Neural progenitor cell (in vitro differentiated cells): ENCODE data around the gene CDK5RAP2. TPM values are rescaled to one million over a fixed set of nuclear protein-coding genes. Genes with fewer than 3 reads are reported as not detected.

ENCODE experiments used
- DNase-seq: peaks from one replicate; pipeline ENCODE4 v3.0.0-alpha.2; 2016; ENCODE audit warnings: low spot score
- H2AFZ ChIP-seq: fragments of 200-600 bp; sonication (generic); replicated peaks from 2 replicates; pipeline ENCODE4 v1.6.1; 2016; ENCODE audit warnings: antibody characterized with exemption
- H3F3A ChIP-seq: fragments of 200-600 bp; sonication (generic); 2 replicates; pipeline ENCODE4 v1.6.1; 2016; ENCODE audit warnings: antibody characterized with exemption, low read depth
- H3K27ac ChIP-seq: fragments of 200-600 bp; sonication (generic); 2 replicates; pipeline ENCODE4 v1.5.1; 2016; ENCODE audit warnings: mild to moderate bottlenecking
- H3K27me3 ChIP-seq: fragments of 200-600 bp; sonication (generic); 2 replicates; pipeline ENCODE4 v1.6.1; 2016; ENCODE audit warnings: mild to moderate bottlenecking, moderate library complexity
- H3K36me3 ChIP-seq: fragments of 200-600 bp; sonication (generic); 2 replicates; pipeline ENCODE4 v1.5.1; 2016
- H3K4me1 ChIP-seq: fragments of 200-600 bp; sonication (generic); 2 replicates; pipeline ENCODE4 v1.6.1; 2016; ENCODE audit warnings: mixed run types
- H3K4me2 ChIP-seq: fragments of 200-600 bp; sonication (generic); 2 replicates; pipeline ENCODE4 v1.6.1; 2016
- H3K4me3 ChIP-seq: fragments of 200-600 bp; sonication (generic); 2 replicates; pipeline ENCODE4 v1.5.1; 2016
- H3K79me2 ChIP-seq: fragments of 200-600 bp; sonication (generic); 2 replicates; pipeline ENCODE4 v1.6.1; 2016; ENCODE audit warnings: low read depth
- H3K9ac ChIP-seq: fragments of 200-600 bp; sonication (generic); 2 replicates; pipeline ENCODE4 v1.6.1; 2016
- H3K9me3 ChIP-seq: fragments of 200-600 bp; sonication (generic); 2 replicates; pipeline ENCODE4 v1.5.1; 2016; ENCODE audit warnings: low read depth
- H4K20me1 ChIP-seq: fragments of 200-600 bp; sonication (generic); 2 replicates; pipeline ENCODE4 v1.6.1; 2016; ENCODE audit warnings: low read depth
- H3K27ac Mint-ChIP-seq: 3 replicates; pipeline ENCODE4 v1.8.0; 2021; ENCODE audit warnings: mixed read lengths
- H3K27me3 Mint-ChIP-seq: 2 replicates; pipeline ENCODE4 v1.8.0; 2022; ENCODE audit warnings: low read depth, mild to moderate bottlenecking, inconsistent platforms, moderate library complexity, mixed read lengths; ENCODE audit not compliant: insufficient read depth
- H3K36me3 Mint-ChIP-seq: 3 replicates; pipeline ENCODE4 v1.8.0; 2021; ENCODE audit warnings: mixed read lengths
- H3K4me1 Mint-ChIP-seq: 3 replicates; pipeline ENCODE4 v1.8.0; 2021; ENCODE audit warnings: mixed read lengths
- H3K4me3 Mint-ChIP-seq: 3 replicates; pipeline ENCODE4 v1.8.0; 2021; ENCODE audit warnings: mild to moderate bottlenecking, moderate library complexity, mixed read lengths
- H3K9me3 Mint-ChIP-seq: 3 replicates; pipeline ENCODE4 v1.8.0; 2020; ENCODE audit warnings: mixed read lengths
- EZH2 ChIP-seq: fragments of 200-600 bp; sonication (generic); IDR thresholded peaks from 2 replicates; pipeline ENCODE4 v1.6.1; 2017; ENCODE audit warnings: antibody characterized with exemption, mild to moderate bottlenecking, moderate library complexity
- EZH2phosphoT487 ChIP-seq: fragments of 200-600 bp; sonication (generic); IDR thresholded peaks from 2 replicates; pipeline ENCODE4 v1.6.1; 2017; ENCODE audit warnings: antibody characterized with exemption
- total RNA-seq: library from RNA; depleted of rRNA; stranded (reverse); fragments of >200 nt; gene quantifications from 2 replicates; pipeline ENCODE4 v1.2.3, GENCODE V29; 2015; ENCODE audit warnings: low replicate concordance
- TF ChIP-seq, protein P1 (sequence below): fragments of 200-600 bp; sonication (generic); IDR thresholded peaks from 2 replicates; pipeline ENCODE4 v1.5.1; 2017; ENCODE audit warnings: antibody characterized with exemption, mild to moderate bottlenecking

Gene CDK5RAP2
- total RNA-seq, 1 donor from 2014 or later = 62.5 TPM

DNA sequence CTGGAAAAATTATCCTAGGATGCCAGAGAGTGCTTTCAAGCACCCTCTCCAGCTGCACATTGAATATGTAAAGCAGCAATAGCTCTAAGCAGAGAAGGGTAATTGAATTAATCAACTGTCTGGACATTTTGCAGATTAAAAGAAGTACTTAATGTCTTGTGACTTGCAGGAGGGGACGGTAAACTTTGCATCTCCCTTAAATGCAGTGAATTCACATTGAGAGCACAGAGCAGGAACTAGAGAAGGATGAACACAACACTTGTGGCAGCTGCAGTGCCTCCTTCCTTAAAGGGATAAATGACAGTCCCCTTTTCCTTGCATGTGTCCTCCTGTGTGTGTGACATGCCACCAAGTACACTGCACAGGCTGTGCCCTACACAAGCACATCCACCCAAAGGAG, 7.4 kb upstream of the CDK5RAP2 start:
- no peak overlapping the region for H3K4me3 Mint-ChIP-seq
- no peaks in the 10 kb centered on the region for H3K4me1 ChIP-seq
- no peaks in the 10 kb centered on the region for H3K9me3 Mint-ChIP-seq
- H3F3A ChIP-seq = no peaks in the 10 kb centered on the region
- H3K4me2 ChIP-seq = no peak overlapping the region
- H3K79me2 ChIP-seq = no peaks in the 10 kb centered on the region
- H2AFZ ChIP-seq = peak overlapping the region; percentile 46
- peaks cover 23% of the 10 kb centered on the region for H3K4me1 Mint-ChIP-seq
- H3K36me3 ChIP-seq = no peaks in the 10 kb centered on the region
- H3K27me3 Mint-ChIP-seq = no peaks in the 10 kb centered on the region
- no peak overlapping the region for H3K27ac ChIP-seq
- H3K4me3 ChIP-seq = no peak overlapping the region
- H3K9ac ChIP-seq = no peak overlapping the region
- H3K27me3 ChIP-seq = no peaks in the 10 kb centered on the region
- H4K20me1 ChIP-seq = no peaks in the 10 kb centered on the region
- H3K27ac Mint-ChIP-seq = no peak overlapping the region
- no peak for DNase-seq
- H3K36me3 Mint-ChIP-seq = no peaks in the 10 kb centered on the region
- no peaks in the 10 kb centered on the region for H3K9me3 ChIP-seq
- TF ChIP-seq EZH2phosphoT487 = no peak

DNA sequence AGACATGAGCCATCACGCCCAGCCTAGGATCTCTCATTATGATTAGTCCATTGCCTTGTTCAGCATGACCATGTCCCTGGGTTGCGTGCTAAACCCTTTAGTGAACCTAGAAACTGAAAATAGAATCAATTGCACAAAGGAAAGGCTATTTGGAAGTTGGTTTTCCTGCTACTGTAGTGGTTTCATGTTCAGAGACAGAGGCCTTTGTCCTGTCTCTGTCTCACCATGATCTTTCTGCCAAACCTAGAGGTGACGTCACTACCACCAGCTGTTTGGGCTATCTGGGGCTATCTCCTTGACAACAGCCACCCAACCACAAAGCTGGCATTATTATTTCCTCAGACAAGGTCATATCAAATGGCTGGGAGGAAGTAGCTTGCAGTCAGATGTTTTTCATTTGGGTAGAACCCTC, 4.0 kb upstream of the CDK5RAP2 start:
- Mint-ChIP-seq H3K27ac (peak overlapping the region; percentile 94), H3K4me1 (peaks cover 37% of the 10 kb centered on the region), H3K27me3 (no peaks in the 10 kb centered on the region), H3K4me3 (peak overlapping the region; percentile 13), H3K36me3 (no peaks in the 10 kb centered on the region), H3K9me3 (no peaks in the 10 kb centered on the region)
- DNase-seq = no peak
- no peak overlapping the region for H2AFZ ChIP-seq
- peaks cover 3% of the 10 kb centered on the region for H4K20me1 ChIP-seq
- peaks cover 3% of the 10 kb centered on the region for H3K4me1 ChIP-seq
- H3K27ac ChIP-seq = no peak overlapping the region
- no peak overlapping the region for H3K4me3 ChIP-seq
- H3F3A ChIP-seq = no peaks in the 10 kb centered on the region
- TF ChIP-seq, protein P1, sequence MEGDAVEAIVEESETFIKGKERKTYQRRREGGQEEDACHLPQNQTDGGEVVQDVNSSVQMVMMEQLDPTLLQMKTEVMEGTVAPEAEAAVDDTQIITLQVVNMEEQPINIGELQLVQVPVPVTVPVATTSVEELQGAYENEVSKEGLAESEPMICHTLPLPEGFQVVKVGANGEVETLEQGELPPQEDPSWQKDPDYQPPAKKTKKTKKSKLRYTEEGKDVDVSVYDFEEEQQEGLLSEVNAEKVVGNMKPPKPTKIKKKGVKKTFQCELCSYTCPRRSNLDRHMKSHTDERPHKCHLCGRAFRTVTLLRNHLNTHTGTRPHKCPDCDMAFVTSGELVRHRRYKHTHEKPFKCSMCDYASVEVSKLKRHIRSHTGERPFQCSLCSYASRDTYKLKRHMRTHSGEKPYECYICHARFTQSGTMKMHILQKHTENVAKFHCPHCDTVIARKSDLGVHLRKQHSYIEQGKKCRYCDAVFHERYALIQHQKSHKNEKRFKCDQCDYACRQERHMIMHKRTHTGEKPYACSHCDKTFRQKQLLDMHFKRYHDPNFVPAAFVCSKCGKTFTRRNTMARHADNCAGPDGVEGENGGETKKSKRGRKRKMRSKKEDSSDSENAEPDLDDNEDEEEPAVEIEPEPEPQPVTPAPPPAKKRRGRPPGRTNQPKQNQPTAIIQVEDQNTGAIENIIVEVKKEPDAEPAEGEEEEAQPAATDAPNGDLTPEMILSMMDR = no peak
- no peak for TF ChIP-seq EZH2
- no peak for TF ChIP-seq EZH2phosphoT487
- no peaks in the 10 kb centered on the region for H3K9me3 ChIP-seq
- no peaks in the 10 kb centered on the region for H3K36me3 ChIP-seq
- peaks cover 9% of the 10 kb centered on the region for H3K79me2 ChIP-seq
- no peak overlapping the region for H3K9ac ChIP-seq
- no peak overlapping the region for H3K4me2 ChIP-seq
- H3K27me3 ChIP-seq = no peaks in the 10 kb centered on the region

DNA sequence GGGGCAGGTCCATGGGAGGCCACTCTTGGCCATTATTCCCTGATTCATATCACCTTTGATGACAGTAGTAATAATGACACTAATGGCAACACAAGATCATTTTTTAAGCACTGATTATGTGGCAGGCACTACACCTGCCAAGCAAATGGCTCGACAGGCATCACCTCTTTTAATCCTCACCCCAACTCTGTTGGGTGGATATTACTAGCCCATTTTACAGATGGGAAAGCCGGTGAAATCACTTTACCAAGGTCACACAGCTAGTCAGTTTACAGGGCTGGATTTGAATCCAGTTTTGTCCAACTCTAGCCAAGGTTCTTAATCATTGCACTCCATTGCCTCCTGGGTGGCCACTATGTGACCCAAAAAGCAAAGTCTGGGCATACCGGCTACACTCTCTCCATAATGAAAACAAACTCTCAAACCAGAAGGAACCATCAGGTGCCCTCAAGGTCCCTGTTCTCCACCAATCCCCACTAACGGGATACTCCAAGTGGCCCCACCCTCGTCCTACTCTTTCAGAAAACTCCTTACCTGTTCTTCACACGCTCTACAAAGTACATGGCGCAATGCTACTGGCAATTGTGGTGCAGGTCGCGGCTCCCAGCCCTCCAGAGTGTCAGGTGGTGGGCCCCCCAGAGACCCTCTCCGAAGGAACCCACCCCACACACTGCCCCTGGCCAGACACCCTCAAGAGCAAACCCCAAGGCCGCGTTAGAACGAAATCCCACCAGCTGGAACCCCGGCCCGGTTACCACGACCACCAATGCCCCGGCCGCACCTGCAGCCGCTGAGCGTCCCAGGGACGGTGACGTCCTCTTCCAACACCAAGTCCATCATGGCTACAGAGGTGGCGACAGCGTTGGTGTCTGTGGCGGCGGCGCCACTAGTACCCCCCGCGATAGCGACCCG, 572 bp downstream of the CDK5RAP2 start:
- H3K9me3 Mint-ChIP-seq = no peaks in the 10 kb centered on the region
- Histone ChIP-seq H3K4me1 (peaks cover 8% of the 10 kb centered on the region), H3K79me2 (peaks cover 55% of the 10 kb centered on the region)

More for the DNA sequence above, 572 bp downstream of the CDK5RAP2 start:
- TF ChIP-seq, protein P1 = no peak
- no peak for TF ChIP-seq EZH2phosphoT487
- no peak for TF ChIP-seq EZH2
- peak overlapping the region; percentile 95 for H3K4me2 ChIP-seq
- H3K27ac Mint-ChIP-seq = peak overlapping the region; percentile 85
- no peaks in the 10 kb centered on the region for H3K27me3 ChIP-seq
- peak; percentile 11 for DNase-seq
- H4K20me1 ChIP-seq = peaks cover 6% of the 10 kb centered on the region
- H3K9me3 ChIP-seq = no peaks in the 10 kb centered on the region
- H3K27me3 Mint-ChIP-seq = no peaks in the 10 kb centered on the region
- no peaks in the 10 kb centered on the region for H3K36me3 ChIP-seq
- H3K9ac ChIP-seq = peak overlapping the region; percentile 77
- H3K4me1 Mint-ChIP-seq = peaks cover 29% of the 10 kb centered on the region
- no peak overlapping the region for H3K27ac ChIP-seq
- H3K36me3 Mint-ChIP-seq = peaks cover 14% of the 10 kb centered on the region
- H2AFZ ChIP-seq = peak overlapping the region; percentile 83
- no peaks in the 10 kb centered on the region for H3F3A ChIP-seq
- H3K4me3 Mint-ChIP-seq = peak overlapping the region; percentile 98
- peak overlapping the region; percentile 96 for H3K4me3 ChIP-seq
